Retinal pigment epithelial cell (primary cell): ENCODE results near the gene FBXW7.

Experiments used
- DNase-seq: peaks from one replicate; pipeline ENCODE4 v3.0.0-alpha.2; 2010; ENCODE audit warnings: low read depth
- H3K4me3 ChIP-seq: 2 replicates; pipeline ENCODE4 v1.5.1; 2011; ENCODE audit warnings: mild to moderate bottlenecking, low read length, control low read depth, moderate library complexity
- TF ChIP-seq, protein P1 (sequence below): conservative IDR thresholded peaks from 2 replicates; pipeline ENCODE4 v1.5.1; 2011; ENCODE audit warnings: low read depth, low read length, control low read depth, inconsistent platforms

FBXW7 gene

DNA sequence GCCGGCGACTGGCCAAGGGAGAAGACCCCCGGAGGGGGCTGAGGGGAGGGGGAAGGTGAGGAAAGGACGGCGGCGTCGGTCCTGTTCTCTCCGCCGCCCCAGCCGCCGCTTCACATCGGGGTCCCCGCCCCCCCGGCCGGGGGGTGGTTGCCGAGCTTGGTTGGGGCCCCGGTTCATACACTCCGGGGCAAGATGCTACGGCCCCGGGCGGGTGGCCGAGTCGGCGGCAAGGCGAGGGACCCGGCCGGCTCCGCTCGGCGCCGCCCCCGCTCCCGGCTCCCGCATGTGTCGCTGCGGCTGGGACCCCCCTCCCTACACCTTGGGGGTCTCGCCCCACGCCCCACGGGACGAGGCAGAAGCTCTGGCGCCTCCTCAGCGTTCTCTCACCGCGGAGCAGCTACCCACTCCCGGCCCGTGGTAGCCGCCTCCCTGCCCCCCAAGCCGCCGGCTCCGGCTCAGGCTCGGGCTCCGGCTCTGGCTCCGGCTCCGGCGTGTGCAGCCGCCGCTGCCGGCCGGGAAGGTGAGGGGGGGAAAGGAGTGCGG, 461 bp downstream of the FBXW7 start:
- H3K4me3 ChIP-seq: peak overlapping the region; percentile 94
- TF ChIP-seq, protein P1, sequence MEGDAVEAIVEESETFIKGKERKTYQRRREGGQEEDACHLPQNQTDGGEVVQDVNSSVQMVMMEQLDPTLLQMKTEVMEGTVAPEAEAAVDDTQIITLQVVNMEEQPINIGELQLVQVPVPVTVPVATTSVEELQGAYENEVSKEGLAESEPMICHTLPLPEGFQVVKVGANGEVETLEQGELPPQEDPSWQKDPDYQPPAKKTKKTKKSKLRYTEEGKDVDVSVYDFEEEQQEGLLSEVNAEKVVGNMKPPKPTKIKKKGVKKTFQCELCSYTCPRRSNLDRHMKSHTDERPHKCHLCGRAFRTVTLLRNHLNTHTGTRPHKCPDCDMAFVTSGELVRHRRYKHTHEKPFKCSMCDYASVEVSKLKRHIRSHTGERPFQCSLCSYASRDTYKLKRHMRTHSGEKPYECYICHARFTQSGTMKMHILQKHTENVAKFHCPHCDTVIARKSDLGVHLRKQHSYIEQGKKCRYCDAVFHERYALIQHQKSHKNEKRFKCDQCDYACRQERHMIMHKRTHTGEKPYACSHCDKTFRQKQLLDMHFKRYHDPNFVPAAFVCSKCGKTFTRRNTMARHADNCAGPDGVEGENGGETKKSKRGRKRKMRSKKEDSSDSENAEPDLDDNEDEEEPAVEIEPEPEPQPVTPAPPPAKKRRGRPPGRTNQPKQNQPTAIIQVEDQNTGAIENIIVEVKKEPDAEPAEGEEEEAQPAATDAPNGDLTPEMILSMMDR: no peak
- no peak for DNase-seq

- TF ChIP-seq, protein P1: no peak
- no peak for DNase-seq
- peak overlapping the region; percentile 94 for H3K4me3 ChIP-seq
These were observed 1.1 kb downstream of the FBXW7 start for GRCh38 chr4:152534541-152535359.

- H3K4me3 ChIP-seq: no peak overlapping the region
- TF ChIP-seq, protein P1: no peak
- no peak for DNase-seq
These were observed 4.4 kb downstream of the FBXW7 start for GRCh38 chr4:152531479-152531878.

DNA sequence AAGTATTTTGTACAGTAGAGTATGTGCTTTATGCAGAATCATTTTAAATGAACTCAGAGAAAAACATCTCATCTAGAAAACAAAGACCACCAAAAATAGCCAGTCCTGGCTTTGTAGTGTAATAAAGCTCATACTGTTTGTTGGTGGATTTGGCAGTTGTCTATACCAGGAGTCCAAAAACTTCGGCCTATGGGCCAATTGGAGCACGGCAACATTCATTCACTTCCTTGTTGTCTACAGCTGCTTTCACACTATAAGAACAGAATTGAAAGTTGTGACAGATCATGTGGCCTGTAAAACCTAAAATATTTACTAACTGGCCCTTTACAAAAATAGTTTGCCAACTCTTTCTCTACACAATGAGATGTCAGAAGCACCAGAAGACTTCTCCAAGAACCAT, 5.3 kb downstream of the FBXW7 start:
- DNase-seq: no peak
- H3K4me3 ChIP-seq: no peak overlapping the region
- TF ChIP-seq, protein P1: no peak

- TF ChIP-seq, protein P1: no peak
- no peak for DNase-seq
- H3K4me3 ChIP-seq: no peak overlapping the region
These were observed 6.0 kb downstream of the FBXW7 start for GRCh38 chr4:152529880-152530279.

- no peak overlapping the region for H3K4me3 ChIP-seq
- TF ChIP-seq, protein P1: no peak
- DNase-seq: no peak
These were observed 7.8 kb downstream of the FBXW7 start for GRCh38 chr4:152528060-152528459.

DNA sequence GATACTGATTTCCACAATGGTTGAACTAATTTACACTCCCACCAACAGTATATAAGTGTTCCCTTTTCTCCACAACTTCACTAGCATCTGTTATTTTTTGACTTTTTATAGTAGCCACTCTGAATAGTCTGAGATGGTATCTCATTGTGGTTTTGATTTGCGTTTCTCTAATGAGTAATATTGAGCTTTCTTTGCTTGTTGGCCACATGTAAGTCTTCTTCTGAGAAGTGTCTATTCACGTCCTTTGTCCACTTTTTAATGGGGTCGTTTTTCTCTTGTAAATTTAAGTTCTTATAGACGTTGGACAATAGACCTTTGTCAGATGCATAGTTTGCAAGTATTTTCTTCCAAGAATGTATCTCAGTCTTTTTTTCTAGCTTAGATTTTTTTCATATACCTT, 10.0 kb downstream of the FBXW7 start:
- H3K4me3 ChIP-seq: no peak overlapping the region
- TF ChIP-seq, protein P1: no peak
- DNase-seq: no peak
